Duodenal mucosa (tissue), 2 donors: ENCODE measurements around the gene EEF2.

ENCODE experiments used
- H3K27ac ChIP-seq: one replicate; pipeline ENCODE4 v1.7.0; 2013; ENCODE audit warnings: low read depth, low read length
- H3K27me3 ChIP-seq, 2 donors: one replicate each; pipeline ENCODE4 v1.7.0; 2013; ENCODE audit warnings: low read length in 2 of 2, control low read depth in 1 of 2; ENCODE audit not compliant: insufficient read depth in 2 of 2, control insufficient read depth in 1 of 2
- H3K36me3 ChIP-seq, 2 donors: one replicate each; pipeline ENCODE4 v1.7.0; 2013; ENCODE audit warnings: low read length in 2 of 2, control low read depth in 1 of 2; ENCODE audit not compliant: insufficient read depth in 2 of 2, control insufficient read depth in 1 of 2
- H3K4me1 ChIP-seq, 2 donors: one replicate each; pipeline ENCODE4 v1.7.0; 2013; ENCODE audit warnings: low read length in 2 of 2, control low read depth in 1 of 2; ENCODE audit not compliant: insufficient read depth in 2 of 2, control insufficient read depth in 1 of 2
- H3K4me3 ChIP-seq, 2 donors: one replicate each; pipeline ENCODE4 v1.7.0; 2013; ENCODE audit warnings: low read length in 2 of 2, low read depth in 1 of 2
- H3K9ac ChIP-seq, 2 donors: one replicate each; pipeline ENCODE4 v1.7.0; 2013; ENCODE audit warnings: low read length in 2 of 2, low read depth in 1 of 2
- H3K9me3 ChIP-seq, 2 donors: one replicate each; pipeline ENCODE4 v1.7.0; 2013; ENCODE audit warnings: low read length in 2 of 2, control low read depth in 1 of 2; ENCODE audit not compliant: control insufficient read depth in 1 of 2

The EEF2 gene

DNA sequence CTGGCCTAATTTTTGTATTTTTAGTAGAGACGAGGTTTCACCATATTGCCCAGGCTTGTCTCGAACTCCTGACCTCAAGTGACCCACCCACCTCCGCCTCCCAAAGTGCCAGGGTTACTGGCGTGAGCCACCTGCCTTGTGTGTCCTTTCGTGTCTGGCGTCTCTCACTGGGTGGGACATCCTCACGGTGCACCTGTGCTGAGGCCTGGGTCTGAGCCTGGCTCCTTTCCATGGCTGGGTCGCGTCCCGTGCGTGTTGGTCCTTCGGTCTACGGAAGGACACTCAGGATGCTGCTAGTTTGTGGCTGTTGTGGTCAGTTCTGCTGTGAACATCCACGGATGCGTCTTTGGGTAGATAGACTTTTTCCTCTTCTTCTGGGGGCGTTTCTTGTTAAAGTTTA lies 41.9 kb upstream of the EEF2 start:
- H3K27ac ChIP-seq = no peak overlapping the region
- H3K4me1 ChIP-seq = no peaks in the 10 kb centered on the region
- H3K4me3 ChIP-seq = no peak overlapping the region
- H3K27me3 ChIP-seq = no peaks in the 10 kb centered on the region
- no peak overlapping the region for H3K9ac ChIP-seq
- peaks cover 12 to 36% of the 10 kb centered on the region in 2 donors for H3K36me3 ChIP-seq
- H3K9me3 ChIP-seq = no peaks in the 10 kb centered on the region

GRCh38 chr19:4025317-4025716 lies 40.1 kb upstream of the EEF2 start:
- no peaks in the 10 kb centered on the region for H3K27me3 ChIP-seq
- H3K4me3 ChIP-seq = no peak overlapping the region
- H3K9ac ChIP-seq = no peak overlapping the region
- no peak overlapping the region for H3K27ac ChIP-seq
- H3K9me3 ChIP-seq = no peaks in the 10 kb centered on the region
- peaks cover 8 to 27% of the 10 kb centered on the region in 2 donors for H3K36me3 ChIP-seq
- no peaks in the 10 kb centered on the region for H3K4me1 ChIP-seq

- H3K36me3 ChIP-seq = peaks cover 8 to 20% of the 10 kb centered on the region in 2 donors
- H3K9me3 ChIP-seq = no peaks in the 10 kb centered on the region
- no peaks in the 10 kb centered on the region for H3K27me3 ChIP-seq
- H3K4me1 ChIP-seq = no peaks in the 10 kb centered on the region
- H3K4me3 ChIP-seq = no peak overlapping the region
- H3K9ac ChIP-seq = no peak overlapping the region
- no peak overlapping the region for H3K27ac ChIP-seq
These were observed 38.5 kb upstream of the EEF2 start for GRCh38 chr19:4023600-4024398.

DNA sequence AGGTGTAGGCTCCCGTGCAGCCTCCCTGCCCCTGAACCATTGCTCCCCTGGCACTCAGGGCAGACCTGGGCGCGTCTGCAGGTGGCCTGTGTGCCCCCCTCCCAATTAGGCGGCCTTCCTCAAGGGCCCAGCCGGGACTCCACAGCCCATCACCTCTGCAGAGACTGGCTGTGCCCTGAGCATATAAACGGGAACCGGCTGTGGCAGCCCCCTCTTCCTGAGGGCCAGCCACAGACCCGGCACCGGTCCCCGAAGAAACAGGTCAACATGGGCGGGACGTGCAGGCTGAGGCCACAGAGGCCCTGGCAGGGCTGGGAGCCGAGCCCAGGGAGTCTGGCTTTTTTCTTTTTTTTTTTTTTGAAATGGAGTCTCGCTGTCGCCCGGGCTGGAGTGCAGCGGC lies 34.3 kb upstream of the EEF2 start:
- H3K4me3 ChIP-seq = no peak overlapping the region
- H3K4me1 ChIP-seq = no peaks in the 10 kb centered on the region
- H3K27ac ChIP-seq = no peak overlapping the region
- peaks cover 0 to 34% of the 10 kb centered on the region in 2 donors for H3K36me3 ChIP-seq
- H3K9ac ChIP-seq = no peak overlapping the region
- no peaks in the 10 kb centered on the region for H3K27me3 ChIP-seq
- no peaks in the 10 kb centered on the region for H3K9me3 ChIP-seq

DNA sequence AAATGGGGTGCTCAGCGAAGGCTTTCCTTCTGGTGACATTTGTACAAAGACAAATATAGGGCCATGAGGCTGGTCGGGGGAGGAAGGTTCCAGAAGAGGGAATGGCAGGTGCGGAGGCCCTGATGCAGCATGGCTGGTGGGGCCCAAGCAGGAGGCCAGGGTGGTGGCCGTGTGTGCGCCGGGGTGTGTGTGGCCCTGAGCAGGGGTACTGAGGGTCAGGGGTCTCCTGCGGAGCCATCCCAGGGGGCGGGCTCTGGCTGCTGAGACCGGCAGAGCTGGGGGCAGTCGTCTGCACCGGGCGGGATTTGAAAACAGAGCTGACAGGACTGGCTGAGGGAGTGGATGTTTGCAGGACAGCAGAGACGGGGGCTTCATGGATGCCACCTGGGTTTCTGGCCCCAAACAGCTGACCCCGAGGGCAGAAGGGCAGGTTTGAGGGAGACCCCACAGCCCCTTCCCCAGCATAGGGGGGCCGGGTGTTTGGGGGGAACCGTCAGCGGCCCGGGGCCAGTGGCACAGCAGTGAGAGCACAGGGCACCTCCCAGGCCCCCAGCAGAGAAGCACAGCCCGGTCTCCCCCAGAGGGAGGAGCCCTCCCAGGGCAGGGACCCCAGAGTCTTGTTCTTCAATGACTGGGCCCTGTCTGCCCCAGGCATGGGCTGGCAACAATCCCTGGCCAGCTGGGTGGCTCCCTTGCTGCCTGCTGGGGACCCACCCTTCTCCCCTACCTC lies 33.7 kb upstream of the EEF2 start:
- Histone ChIP-seq H3K4me1 (no peaks in the 10 kb centered on the region), H3K4me3 (no peak overlapping the region), H3K36me3 (peaks cover 0 to 34% of the 10 kb centered on the region in 2 donors), H3K9ac (no peak overlapping the region), H3K9me3 (no peaks in the 10 kb centered on the region), H3K27me3 (no peaks in the 10 kb centered on the region), H3K27ac (no peak overlapping the region)

DNA sequence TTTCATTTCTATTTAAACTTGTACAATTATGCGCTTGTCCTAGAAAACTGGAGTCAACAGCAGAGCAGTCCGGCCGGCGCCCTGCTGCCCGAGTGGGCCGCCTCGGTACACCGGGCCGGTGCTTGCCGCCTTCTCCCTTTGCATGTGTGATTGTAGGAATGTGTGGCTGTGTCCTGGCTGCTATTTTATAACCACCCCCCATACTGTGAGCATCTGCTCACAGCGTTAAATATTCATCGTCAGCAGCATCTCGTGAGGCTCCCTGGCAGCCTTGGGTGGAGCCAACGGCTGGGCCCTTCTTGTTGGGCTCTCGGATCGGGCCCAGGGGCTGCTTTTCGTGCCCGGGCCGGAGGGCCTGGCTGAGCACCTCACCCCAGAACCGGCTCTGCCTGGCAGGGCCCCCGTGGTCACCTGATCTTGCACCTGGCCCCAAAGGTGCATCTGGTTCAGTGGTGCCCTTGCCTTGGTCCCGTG lies 32.9 kb upstream of the EEF2 start:
- peaks cover 1 to 37% of the 10 kb centered on the region in 2 donors for H3K36me3 ChIP-seq
- no peak overlapping the region for H3K4me3 ChIP-seq
- no peaks in the 10 kb centered on the region for H3K27me3 ChIP-seq
- no peaks in the 10 kb centered on the region for H3K9me3 ChIP-seq
- H3K9ac ChIP-seq = no peak overlapping the region
- no peak overlapping the region for H3K27ac ChIP-seq
- H3K4me1 ChIP-seq = no peaks in the 10 kb centered on the region

GRCh38 chr19:4016903-4017638 lies 31.8 kb upstream of the EEF2 start:
- Histone ChIP-seq H3K27me3 (no peaks in the 10 kb centered on the region), H3K4me3 (no peak overlapping the region), H3K9ac (no peak overlapping the region), H3K27ac (no peak overlapping the region), H3K4me1 (peaks cover 0 to 3% of the 10 kb centered on the region in 2 donors), H3K9me3 (no peaks in the 10 kb centered on the region), H3K36me3 (peaks cover 5 to 43% of the 10 kb centered on the region in 2 donors)

DNA sequence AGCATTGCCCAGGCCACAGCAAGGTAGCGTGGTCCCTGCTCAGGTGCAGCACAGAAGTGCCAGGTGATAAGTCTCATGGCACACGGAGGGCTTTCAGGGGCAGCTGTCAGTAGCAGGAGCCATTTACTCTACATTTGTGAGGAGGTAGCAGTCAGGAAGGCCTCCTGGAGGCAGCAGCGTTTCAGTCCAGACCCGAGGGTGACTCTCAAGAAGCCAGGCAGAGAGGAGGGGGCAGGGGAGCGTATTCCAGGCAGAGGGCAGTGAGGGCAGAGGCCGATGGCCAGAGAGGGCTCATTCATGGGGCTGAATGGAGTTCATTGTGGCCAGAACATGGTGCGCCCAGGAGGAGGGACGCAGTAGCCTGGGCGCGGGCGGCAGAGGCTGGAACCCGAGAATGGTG lies 31.2 kb upstream of the EEF2 start:
- Histone ChIP-seq H3K9ac (no peak overlapping the region), H3K4me1 (peaks cover 0 to 5% of the 10 kb centered on the region in 2 donors), H3K27me3 (no peaks in the 10 kb centered on the region), H3K4me3 (no peak overlapping the region), H3K9me3 (no peaks in the 10 kb centered on the region), H3K27ac (no peak overlapping the region), H3K36me3 (peaks cover 5 to 43% of the 10 kb centered on the region in 2 donors)

DNA sequence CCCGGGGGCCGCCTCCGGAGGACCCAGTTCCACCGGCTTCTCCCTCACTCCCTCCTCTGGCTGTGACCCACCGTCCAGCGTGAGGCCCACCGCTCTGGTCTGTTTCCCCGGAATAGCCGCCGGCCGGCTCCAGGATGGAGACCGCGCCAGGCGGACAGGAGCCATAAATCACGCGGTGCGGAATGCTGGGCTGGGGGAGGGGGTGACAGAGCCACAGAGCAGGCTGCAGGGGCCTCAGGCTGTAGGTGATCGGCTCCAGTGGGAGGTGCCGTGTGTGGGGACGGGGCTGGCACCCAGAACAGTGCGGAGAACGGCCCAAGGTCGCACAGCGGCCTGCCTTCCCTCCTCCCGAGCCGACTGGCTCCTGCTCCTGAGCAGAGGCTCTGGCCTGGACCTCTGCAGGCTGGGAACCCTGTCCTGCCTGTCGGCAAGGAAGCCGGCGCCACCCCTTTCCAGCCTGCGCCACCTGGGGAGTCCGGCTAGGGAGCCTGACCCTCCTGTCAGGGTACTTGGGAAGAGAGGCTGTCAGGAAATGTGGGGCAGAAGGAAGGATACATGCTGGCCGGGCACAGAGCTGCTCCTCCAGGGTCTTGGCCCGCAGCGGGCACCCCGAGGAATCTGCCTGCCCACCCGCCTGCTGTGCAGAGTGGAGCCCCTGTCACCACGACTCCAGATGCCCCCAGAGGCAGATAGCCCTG lies 30.6 kb upstream of the EEF2 start:
- Histone ChIP-seq H3K9ac (no peak overlapping the region), H3K4me3 (no peak overlapping the region), H3K27me3 (no peaks in the 10 kb centered on the region), H3K4me1 (peaks cover 5% of the 10 kb centered on the region in 2 donors), H3K27ac (no peak overlapping the region), H3K9me3 (no peaks in the 10 kb centered on the region), H3K36me3 (peaks cover 5 to 43% of the 10 kb centered on the region in 2 donors)
